Activated CD8-positive, alpha-beta memory T cell treated with anti-CD3 and anti-CD28 coated beads, Interleukin-2, amount 50 U/mL, for 24 hours (primary cell): ENCODE data around the gene AFAP1L2.
"Not testable (repeated sequence)": the region's sequence is repeated elsewhere in the genome, so short reads cannot be mapped to it uniquely, and the experiment has no call there.

Experiments
- DNase-seq: peaks from one replicate; pipeline ENCODE4 v3.0.0-alpha.2; 2020; ENCODE audit errors: extremely low read depth

The AFAP1L2 gene

GRCh38 chr10:114335614-114336013 lies 68.7 kb downstream of the AFAP1L2 start:
- DNase-seq, result no peak

DNA sequence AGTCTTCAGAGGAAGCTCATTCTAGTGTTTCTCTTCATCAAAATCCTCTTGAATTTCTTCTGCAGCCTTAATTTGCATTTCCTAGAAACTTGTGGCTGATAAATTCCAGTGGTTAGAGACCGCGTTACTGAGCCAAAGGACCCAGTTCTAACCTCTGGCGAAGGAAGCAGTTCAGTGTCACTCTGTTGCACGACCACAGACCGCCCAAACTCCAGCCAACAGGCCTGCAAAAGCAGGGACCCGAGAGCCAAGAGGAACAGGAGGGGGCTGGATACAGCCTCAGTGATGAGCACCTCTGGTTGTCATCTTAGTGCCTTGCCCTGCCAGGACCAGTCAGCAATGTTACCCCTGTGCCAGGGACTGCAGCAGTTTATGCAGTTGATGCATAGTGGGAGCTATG lies 70.0 kb downstream of the AFAP1L2 start:
- DNase-seq, result no peak

- DNase-seq, result not testable (repeated sequence)
Measured at GRCh38 chr10:114333441-114333840, 70.9 kb downstream of the AFAP1L2 start.

GRCh38 chr10:114332301-114333192 lies 71.8 kb downstream of the AFAP1L2 start:
- no peak for DNase-seq

GRCh38 chr10:114329634-114330365 lies 74.5 kb downstream of the AFAP1L2 start:
- no peak for DNase-seq

GRCh38 chr10:114328874-114329273 lies 75.4 kb downstream of the AFAP1L2 start:
- DNase-seq, result no peak

- no peak for DNase-seq
Measured at GRCh38 chr10:114328441-114328812, 75.9 kb downstream of the AFAP1L2 start.

GRCh38 chr10:114327537-114328440 lies 76.5 kb downstream of the AFAP1L2 start:
- DNase-seq, result no peak

DNA sequence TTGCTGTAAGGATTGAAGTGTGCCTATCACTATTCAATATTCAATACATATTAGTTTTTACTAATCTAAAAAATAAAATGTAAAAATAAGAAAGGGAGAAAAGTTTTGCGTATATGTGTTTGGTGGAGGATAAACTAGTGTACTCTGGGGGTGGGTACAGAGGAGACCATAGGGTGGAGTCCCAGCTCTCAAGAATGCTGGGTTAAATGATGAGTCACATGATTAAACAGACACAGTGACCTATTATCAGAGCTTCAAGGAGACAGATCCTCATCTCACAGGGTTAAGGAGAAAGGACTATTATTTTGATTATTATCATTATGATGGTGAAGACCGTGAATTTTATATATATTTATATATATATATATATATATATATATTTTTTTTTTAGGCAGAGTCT lies 77.5 kb downstream of the AFAP1L2 start:
- no peak for DNase-seq

DNA sequence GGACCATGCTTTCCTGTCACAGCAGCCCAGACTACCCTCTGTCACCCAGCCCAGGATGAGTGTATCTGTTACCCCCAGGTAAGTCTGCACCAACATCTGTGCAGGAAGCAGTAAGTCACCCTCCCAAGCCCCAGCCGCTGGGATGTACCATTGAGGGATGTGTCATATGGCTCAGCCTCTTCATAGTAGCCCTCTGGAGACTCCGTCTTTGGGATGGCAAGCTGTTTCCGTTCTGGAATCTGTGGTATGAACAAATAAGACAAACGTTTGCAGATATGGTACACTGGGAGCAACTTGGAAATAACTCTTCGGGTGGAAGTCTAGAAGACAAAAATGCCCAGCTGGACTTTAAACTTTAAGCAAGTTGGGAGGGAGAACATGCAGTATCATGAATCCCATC lies 81.3 kb downstream of the AFAP1L2 start:
- no peak for DNase-seq

DNA sequence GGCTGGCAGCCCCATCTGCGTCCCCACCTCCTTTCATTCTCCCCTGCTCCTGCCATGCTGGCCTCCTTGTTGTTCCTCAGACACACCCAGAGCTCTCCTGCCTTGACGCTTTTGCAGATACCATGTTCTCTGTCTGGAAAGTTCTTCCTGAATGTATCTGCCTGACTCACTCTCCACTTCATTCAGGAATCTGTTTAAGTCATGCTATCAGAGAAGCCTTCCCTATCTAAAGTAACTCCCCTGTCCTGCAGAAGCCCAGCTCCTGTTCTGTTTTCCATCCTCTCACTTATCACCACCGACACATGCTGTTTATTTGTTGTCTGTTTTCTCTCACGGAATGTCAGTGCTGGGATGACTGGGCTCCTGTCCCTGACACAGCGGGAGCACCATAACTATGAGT lies 82.0 kb downstream of the AFAP1L2 start:
- no peak for DNase-seq

GRCh38 chr10:114320249-114321116 lies 83.8 kb downstream of the AFAP1L2 start:
- no peak for DNase-seq

GRCh38 chr10:114319406-114320248 lies 84.7 kb downstream of the AFAP1L2 start:
- no peak for DNase-seq

DNA sequence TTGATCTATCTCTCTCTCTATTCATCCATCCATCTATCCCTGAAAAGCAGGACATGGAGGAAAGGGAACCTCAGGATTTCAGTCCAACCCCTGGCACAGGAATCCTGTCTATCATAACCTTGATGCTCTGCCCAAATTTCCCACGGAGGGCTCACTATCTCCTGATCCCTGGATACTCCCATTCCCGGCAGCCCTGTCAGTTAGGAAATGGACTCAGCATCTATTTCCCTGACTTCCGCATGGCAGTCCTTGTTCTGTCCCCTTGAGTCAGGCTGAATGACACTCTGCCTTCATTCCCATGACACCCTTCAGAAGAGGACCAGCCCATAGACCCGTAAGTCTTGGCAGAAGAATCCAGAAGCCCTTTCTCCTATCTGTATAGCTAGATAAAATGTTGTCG lies 87.6 kb downstream of the AFAP1L2 start:
- DNase-seq, result no peak

GRCh38 chr10:114315566-114316420 lies 88.5 kb downstream of the AFAP1L2 start:
- DNase-seq, result no peak

- no peak for DNase-seq
Measured at GRCh38 chr10:114313866-114314265, 90.4 kb downstream of the AFAP1L2 start.

- no peak for DNase-seq
Measured at GRCh38 chr10:114313139-114313538, 91.2 kb downstream of the AFAP1L2 start.

GRCh38 chr10:114311496-114312209 lies 92.6 kb downstream of the AFAP1L2 start:
- DNase-seq, result no peak

- no peak for DNase-seq
Measured at GRCh38 chr10:114311023-114311422, 93.3 kb downstream of the AFAP1L2 start.
